OCI-LY1 (cell line): ENCODE measurements around the gene SLC35F3.

Experiments
- H2AFZ ChIP-seq: fragments of 200-600 bp; sonication (generic), shearing (Covaris generic); 2 replicates; pipeline ENCODE4 v1.6.0; 2014; ENCODE audit warnings: antibody characterized with exemption, mild to moderate bottlenecking, low read length
- H3F3A ChIP-seq: fragments of 200-600 bp; sonication (generic), shearing (Covaris generic); 2 replicates; pipeline ENCODE4 v1.6.0; 2014; ENCODE audit warnings: mild to moderate bottlenecking, antibody characterized with exemption, low read length, moderate library complexity; ENCODE audit not compliant: insufficient read depth
- H3K27ac ChIP-seq: fragments of 200-600 bp; sonication (generic); 2 replicates; pipeline ENCODE4 v1.5.1; 2014; ENCODE audit warnings: low read length, mixed run types, mild to moderate bottlenecking, low read depth; ENCODE audit not compliant: poor library complexity, severe bottlenecking
- H3K27me3 ChIP-seq: fragments of 200-600 bp; sonication (generic); 2 replicates; pipeline ENCODE4 v1.6.0; 2014; ENCODE audit warnings: antibody characterized with exemption, mild to moderate bottlenecking, low read length, moderate library complexity; ENCODE audit not compliant: insufficient read depth
- H3K36me3 ChIP-seq: fragments of 200-600 bp; sonication (generic); 2 replicates; pipeline ENCODE4 v1.6.1; 2014; ENCODE audit warnings: mild to moderate bottlenecking, antibody characterized with exemption, low read length, moderate library complexity, mixed read lengths; ENCODE audit not compliant: insufficient read depth
- H3K4me1 ChIP-seq: fragments of 200-600 bp; sonication (generic); 2 replicates; pipeline ENCODE4 v1.5.1; 2014; ENCODE audit warnings: mild to moderate bottlenecking, low read length, moderate library complexity; ENCODE audit not compliant: insufficient read depth, severe bottlenecking
- H3K4me2 ChIP-seq: fragments of 200-600 bp; sonication (generic), shearing (Covaris generic); 2 replicates; pipeline ENCODE4 v1.6.1; 2014; ENCODE audit warnings: low read length
- H3K4me3 ChIP-seq: fragments of 200-600 bp; sonication (generic); 2 replicates; pipeline ENCODE4 v1.5.1; 2014; ENCODE audit warnings: low read length, low read depth, mild to moderate bottlenecking, mixed read lengths; ENCODE audit not compliant: poor library complexity, severe bottlenecking
- H3K79me2 ChIP-seq: fragments of 200-600 bp; shearing (Covaris generic); 2 replicates; pipeline ENCODE4 v1.6.1; 2016; ENCODE audit warnings: mixed run types, low read length, mixed read lengths; ENCODE audit not compliant: insufficient read depth
- H3K9ac ChIP-seq: fragments of 200-600 bp; sonication (generic), shearing (Covaris generic); 2 replicates; pipeline ENCODE4 v1.6.1; 2014; ENCODE audit warnings: mild to moderate bottlenecking, low read length, mixed read lengths
- H3K9me2 ChIP-seq: fragments of 200-600 bp; sonication (generic), shearing (Covaris generic); 2 replicates; pipeline ENCODE4 v1.6.1; 2014; ENCODE audit warnings: low read depth, mild to moderate bottlenecking, low read length, mixed read lengths
- H3K9me3 ChIP-seq: fragments of 200-600 bp; shearing (Covaris generic); 2 replicates; pipeline ENCODE4 v1.6.1; 2014; ENCODE audit warnings: low read length, mixed read lengths
- H4K20me1 ChIP-seq: fragments of 200-600 bp; sonication (generic), shearing (Covaris generic); 2 replicates; pipeline ENCODE4 v1.6.0; 2016; ENCODE audit warnings: mild to moderate bottlenecking, low read length; ENCODE audit not compliant: insufficient read depth
- EZH2 ChIP-seq: fragments of 200-600 bp; sonication (generic), shearing (Covaris generic); IDR thresholded peaks from 2 replicates; pipeline ENCODE4 v1.8.0; 2017; ENCODE audit warnings: borderline replicate concordance, mixed run types, mild to moderate bottlenecking, antibody characterized with exemption, low read length, moderate library complexity, mixed read lengths
- TF ChIP-seq, protein P1 (sequence below): fragments of 200-600 bp; sonication (generic), shearing (Covaris generic); IDR thresholded peaks from 2 replicates; pipeline ENCODE4 v1.5.1; 2017; ENCODE audit warnings: mild to moderate bottlenecking, antibody characterized with exemption, low read length, moderate library complexity, mixed read lengths

SLC35F3 gene

GRCh38 chr1:234201600-234201999, 297.1 kb downstream of the SLC35F3 start:
- Histone ChIP-seq H3K9me3 (no peaks in the 10 kb centered on the region), H3K27ac (no peak overlapping the region), H3K9ac (no peak overlapping the region), H2AFZ (no peak overlapping the region), H4K20me1 (no peaks in the 10 kb centered on the region), H3K4me3 (no peak overlapping the region), H3K9me2 (no peaks in the 10 kb centered on the region), H3K4me2 (no peak overlapping the region), H3K79me2 (no peaks in the 10 kb centered on the region), H3K4me1 (no peaks in the 10 kb centered on the region), H3F3A (no peaks in the 10 kb centered on the region), H3K36me3 (no peaks in the 10 kb centered on the region), H3K27me3 (no peaks in the 10 kb centered on the region)
- TF ChIP-seq, protein P1, sequence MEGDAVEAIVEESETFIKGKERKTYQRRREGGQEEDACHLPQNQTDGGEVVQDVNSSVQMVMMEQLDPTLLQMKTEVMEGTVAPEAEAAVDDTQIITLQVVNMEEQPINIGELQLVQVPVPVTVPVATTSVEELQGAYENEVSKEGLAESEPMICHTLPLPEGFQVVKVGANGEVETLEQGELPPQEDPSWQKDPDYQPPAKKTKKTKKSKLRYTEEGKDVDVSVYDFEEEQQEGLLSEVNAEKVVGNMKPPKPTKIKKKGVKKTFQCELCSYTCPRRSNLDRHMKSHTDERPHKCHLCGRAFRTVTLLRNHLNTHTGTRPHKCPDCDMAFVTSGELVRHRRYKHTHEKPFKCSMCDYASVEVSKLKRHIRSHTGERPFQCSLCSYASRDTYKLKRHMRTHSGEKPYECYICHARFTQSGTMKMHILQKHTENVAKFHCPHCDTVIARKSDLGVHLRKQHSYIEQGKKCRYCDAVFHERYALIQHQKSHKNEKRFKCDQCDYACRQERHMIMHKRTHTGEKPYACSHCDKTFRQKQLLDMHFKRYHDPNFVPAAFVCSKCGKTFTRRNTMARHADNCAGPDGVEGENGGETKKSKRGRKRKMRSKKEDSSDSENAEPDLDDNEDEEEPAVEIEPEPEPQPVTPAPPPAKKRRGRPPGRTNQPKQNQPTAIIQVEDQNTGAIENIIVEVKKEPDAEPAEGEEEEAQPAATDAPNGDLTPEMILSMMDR = no peak
- no peak for TF ChIP-seq EZH2

- TF ChIP-seq, protein P1 = no peak
- no peak for TF ChIP-seq EZH2
- Histone ChIP-seq H3K9ac (no peak overlapping the region), H3K27ac (no peak overlapping the region), H4K20me1 (no peaks in the 10 kb centered on the region), H3F3A (no peaks in the 10 kb centered on the region), H3K27me3 (no peaks in the 10 kb centered on the region), H3K4me3 (no peak overlapping the region), H3K36me3 (no peaks in the 10 kb centered on the region), H3K9me3 (no peaks in the 10 kb centered on the region), H2AFZ (no peak overlapping the region), H3K9me2 (no peaks in the 10 kb centered on the region), H3K4me1 (no peaks in the 10 kb centered on the region), H3K4me2 (no peak overlapping the region), H3K79me2 (no peaks in the 10 kb centered on the region)
Observed at GRCh38 chr1:234205966-234206365, 301.5 kb downstream of the SLC35F3 start.

DNA sequence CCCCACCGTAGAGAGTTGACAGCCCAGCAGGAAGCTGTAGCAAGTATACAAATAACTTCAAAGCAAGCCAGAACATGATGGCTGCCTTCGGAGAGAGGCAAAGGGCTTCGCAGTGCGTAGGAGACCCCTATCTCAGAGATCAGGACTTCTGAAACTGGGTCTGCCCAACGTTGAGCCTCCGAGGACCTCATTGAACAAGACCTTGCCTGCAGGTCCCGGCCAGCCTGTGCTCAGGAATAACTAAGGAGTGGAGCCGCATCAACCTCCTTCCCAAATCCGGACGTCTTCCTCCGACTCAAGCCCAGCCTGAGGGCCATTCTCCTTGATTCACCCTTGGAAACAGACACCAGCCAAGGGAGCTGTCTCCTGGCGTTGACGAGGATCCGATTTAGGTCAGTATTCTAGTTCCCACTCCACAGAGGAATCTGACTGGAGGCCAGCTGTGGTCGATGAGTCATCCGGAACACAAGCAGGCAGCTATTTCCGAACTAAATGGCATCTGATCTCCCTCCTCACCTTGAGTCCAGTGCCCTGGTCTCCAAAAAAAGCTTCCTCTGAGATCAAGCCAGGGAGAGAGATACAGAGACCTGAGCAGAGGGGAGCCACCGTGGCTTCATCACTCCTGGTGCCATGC, 302.3 kb downstream of the SLC35F3 start:
- H3K36me3 ChIP-seq = no peaks in the 10 kb centered on the region

More for the DNA sequence above, 302.3 kb downstream of the SLC35F3 start:
- no peaks in the 10 kb centered on the region for H3K27me3 ChIP-seq
- no peak overlapping the region for H3K4me3 ChIP-seq
- no peaks in the 10 kb centered on the region for H3K79me2 ChIP-seq
- no peaks in the 10 kb centered on the region for H3K4me1 ChIP-seq
- no peaks in the 10 kb centered on the region for H3K9me3 ChIP-seq
- H2AFZ ChIP-seq = no peak overlapping the region
- H3K4me2 ChIP-seq = no peak overlapping the region
- no peaks in the 10 kb centered on the region for H3F3A ChIP-seq
- TF ChIP-seq, protein P1 = no peak
- no peak for TF ChIP-seq EZH2
- no peak overlapping the region for H3K9ac ChIP-seq
- no peaks in the 10 kb centered on the region for H3K9me2 ChIP-seq
- H4K20me1 ChIP-seq = no peaks in the 10 kb centered on the region
- no peak overlapping the region for H3K27ac ChIP-seq
